Fibroblast of gingiva (primary cell): ENCODE results near the gene IGLL5.
"Not testable (repeated sequence)": the region's sequence is repeated elsewhere in the genome, so short reads cannot be mapped to it uniquely, and the experiment has no call there.

Experiments used
- DNase-seq: peaks from one replicate; pipeline ENCODE4 v3.0.0-alpha.2; 2011; ENCODE audit warnings: low read depth

Gene IGLL5

DNA sequence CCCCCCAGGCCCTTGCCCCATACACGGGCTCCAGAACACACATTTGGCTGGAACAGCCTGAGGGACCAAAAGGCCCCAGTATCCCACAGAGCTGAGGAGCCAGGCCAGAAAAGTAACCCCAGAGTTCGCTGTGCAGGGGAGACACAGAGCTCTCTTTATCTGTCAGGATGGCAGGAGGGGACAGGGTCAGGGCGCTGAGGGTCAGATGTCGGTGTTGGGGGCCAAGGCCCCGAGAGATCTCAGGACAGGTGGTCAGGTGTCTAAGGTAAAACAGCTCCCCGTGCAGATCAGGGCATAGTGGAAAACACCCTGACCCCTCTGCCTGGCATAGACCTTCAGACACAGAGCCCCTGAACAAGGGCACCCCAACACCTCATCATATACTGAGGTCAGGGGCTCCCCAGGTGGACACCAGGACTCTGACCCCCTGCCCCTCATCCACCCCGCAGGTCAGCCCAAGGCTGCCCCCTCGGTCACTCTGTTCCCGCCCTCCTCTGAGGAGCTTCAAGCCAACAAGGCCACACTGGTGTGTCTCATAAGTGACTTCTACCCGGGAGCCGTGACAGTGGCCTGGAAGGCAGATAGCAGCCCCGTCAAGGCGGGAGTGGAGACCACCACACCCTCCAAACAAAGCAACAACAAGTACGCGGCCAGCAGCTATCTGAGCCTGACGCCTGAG lies 13.1 kb downstream of the IGLL5 start:
- DNase-seq, result not testable (repeated sequence)

DNA sequence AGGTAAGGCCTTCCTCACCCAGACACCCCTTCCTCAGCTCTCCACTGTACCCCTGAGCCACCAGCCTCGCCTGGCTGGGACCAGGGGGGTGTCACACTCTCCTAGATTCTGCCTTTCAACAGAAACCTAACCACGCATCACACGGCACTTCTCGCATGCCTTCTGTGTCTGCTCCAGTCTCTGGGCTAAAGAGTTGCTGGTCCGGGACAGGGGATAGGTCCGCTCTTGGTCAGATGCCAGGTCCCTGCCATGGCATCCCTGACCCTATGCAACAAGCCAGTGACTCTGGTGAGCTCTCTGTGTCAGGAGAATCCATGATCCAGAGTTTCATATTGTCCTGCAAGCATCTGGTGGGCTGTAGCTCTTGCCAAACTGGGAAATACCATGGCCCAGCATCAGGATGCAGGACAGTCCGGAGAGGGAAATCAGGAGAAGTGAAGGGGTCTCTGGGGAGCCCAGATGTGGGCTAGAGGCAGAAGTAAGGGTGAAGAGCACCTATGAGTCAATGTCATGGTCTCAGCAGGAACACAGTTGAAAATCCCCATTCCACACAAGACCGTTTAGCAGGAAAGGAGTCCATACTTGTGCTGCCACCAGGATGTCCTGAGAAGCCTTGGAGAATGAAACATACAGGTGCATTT lies 14.1 kb downstream of the IGLL5 start:
- no peak for DNase-seq

DNA sequence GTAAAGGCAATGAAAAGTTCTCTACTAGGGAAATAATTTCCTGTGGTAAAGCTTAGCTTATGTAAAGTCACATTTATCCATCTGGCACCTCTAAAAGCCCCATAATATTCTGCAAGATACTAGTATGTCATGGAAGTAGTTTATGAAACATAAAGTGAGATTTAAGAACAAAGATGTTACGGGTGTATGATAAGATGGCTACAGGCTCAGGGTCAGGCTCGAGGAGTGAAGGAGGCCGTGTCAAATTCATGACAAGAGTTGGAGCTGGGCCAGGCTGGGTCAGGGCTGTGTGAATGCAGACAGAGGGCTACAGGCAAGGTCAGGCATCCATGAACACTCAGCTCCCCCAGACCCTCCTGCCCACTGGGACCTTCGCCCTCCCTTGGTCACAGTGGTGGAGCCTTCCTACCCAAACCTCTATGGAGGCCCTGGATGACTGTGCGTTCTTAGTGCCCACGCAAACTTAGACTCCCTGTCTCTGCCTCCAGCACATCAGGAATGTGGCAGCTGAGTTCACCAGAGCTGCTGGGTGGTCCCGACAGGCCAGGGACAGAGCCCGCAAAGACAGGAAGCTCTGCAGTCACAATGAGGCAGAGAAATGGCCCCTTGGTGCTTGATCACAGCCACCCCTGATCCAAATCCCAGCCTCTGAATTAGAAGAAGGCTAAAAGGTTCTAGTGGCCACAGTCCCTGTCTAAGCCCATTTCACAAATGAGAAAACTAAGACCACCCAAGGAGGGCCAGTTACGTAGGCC lies 14.8 kb downstream of the IGLL5 start:
- DNase-seq, result no peak

DNA sequence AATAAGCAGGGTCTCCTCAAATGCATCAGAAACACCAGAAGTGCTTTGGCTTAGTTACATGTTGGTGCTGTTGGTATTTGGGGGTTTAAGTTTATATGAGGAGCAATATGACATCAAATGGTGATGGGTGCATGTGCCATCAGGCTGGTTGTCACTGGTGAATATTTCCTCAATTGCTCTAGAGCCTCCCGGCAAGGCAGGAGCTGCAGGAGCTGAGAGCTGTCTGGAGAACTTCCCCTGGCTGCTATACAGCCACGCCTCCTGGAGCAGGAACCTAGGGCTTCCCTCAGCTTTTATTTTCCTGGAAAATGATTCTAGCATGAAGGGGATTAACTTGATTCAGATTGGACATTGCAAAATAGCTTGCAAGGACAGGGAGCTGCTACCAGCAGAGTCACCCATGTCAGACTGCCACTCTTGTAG lies 15.8 kb downstream of the IGLL5 start:
- no peak for DNase-seq

DNA sequence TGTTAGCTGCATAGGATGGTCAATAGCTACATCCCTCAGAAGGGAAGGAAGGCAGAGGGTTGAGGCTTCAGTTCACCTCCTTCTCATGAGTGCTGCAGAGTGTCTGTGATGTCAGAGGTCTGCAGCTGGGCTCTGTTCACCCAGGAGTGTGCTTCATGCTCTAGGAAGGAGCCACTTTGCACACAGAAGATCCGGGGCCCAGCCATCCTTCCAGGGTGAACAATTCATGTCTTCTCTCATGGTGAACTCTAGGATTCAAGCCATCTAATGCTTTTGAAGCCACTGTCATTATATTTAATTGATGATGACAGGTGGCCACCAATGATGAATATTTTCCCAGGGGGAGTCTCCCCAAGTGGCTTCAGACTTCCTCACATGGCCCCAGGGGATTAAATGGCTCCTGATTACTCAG lies 16.2 kb downstream of the IGLL5 start:
- not testable (repeated sequence) for DNase-seq

DNA sequence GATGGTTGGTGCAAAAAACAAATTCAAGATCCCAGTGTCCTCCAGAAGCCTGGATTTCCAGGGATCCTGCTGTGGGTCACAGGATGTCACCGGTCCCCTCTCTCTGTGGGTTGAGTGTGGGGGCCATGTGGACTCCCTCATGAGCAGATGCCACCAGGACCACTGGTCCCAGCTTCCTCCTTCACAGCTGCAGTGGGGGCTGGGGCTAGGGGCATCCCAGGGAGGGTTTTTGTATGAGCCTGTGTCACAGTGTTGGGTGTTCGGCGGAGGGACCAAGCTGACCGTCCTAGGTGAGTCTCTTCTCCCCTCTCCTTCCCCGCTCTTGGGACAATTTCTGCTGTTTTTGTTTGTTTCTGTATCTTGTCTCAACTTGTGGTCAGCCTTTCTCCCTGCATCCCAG lies 17.1 kb downstream of the IGLL5 start:
- DNase-seq, result not testable (repeated sequence)

DNA sequence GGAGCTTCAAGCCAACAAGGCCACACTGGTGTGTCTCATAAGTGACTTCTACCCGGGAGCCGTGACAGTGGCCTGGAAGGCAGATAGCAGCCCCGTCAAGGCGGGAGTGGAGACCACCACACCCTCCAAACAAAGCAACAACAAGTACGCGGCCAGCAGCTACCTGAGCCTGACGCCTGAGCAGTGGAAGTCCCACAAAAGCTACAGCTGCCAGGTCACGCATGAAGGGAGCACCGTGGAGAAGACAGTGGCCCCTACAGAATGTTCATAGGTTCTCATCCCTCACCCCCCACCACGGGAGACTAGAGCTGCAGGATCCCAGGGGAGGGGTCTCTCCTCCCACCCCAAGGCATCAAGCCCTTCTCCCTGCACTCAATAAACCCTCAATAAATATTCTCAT lies 18.8 kb downstream of the IGLL5 start:
- not testable (repeated sequence) for DNase-seq

DNA sequence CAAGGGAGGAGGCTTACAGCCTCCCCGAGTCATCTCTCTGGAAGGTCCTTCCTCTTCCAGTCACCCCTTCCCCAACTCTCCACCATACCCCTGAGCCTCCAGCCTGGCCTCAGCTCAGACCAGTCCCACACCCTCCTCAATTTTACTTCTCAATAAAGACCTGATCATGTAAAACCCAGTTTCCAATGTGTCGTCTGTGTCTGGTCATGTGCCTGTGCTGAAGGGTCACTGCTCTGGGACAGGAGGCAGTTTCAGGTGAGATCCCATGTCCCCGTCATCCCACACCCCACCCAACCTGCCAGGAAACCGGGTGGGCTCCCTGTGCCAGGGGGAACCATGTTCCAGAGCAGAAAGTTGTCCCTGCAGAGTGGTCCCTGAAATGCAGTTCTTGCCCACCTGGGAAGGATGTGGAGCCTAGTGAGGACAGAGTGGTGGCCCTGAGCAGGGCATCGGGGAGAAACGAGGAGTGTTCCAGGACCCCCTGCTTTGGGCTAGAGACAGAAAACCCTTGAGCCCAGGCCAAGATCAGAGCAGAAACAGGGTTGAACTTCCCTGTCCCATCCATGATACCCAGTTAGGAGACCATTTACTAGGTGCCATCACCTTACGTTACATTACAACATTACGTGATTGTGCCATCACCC lies 19.4 kb downstream of the IGLL5 start:
- DNase-seq, result no peak

DNA sequence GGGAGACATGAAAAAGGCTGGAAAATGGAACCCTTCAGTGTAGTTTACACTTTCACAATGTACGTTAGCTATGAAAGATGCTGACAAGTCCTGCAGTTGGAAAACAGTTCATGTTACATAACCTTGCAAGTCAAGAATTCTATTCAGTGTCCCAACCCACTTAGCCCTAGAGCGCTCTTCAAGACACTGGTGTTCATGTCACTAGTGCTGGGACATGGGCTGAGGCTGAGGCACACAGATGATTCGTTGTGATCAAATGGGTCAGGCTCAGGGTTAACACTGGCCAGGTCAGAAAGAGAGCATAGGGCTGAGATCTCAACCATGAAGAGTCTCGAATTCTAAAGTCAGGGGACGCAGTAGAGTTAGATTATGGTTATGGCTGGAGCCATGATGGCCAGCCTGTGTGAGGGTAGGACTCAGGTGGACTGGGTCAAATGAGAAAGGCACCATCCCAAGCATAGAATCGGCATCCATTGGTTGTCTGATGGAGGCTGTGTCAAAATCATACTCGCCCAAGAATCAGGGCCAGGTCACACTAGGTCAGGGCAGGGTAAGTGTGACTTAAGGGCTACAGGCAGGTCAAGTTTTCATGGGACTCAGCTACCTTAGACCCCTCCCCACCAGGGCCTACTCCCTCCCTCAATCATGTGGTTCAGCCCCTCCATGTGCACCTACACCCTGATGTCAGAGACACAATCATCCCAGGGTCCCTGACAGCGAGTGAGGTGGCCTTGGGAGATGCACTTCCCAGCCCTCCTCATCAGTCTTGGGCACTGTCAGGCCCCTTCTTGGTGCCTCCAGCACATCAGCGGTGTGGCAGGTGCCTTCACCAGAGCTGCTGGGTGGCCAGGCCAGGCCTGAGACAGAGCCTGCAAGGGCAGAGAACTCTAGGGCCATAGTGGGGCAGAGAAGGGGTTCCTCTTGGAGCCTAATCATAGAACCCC lies 20.2 kb downstream of the IGLL5 start:
- DNase-seq, result no peak

DNA sequence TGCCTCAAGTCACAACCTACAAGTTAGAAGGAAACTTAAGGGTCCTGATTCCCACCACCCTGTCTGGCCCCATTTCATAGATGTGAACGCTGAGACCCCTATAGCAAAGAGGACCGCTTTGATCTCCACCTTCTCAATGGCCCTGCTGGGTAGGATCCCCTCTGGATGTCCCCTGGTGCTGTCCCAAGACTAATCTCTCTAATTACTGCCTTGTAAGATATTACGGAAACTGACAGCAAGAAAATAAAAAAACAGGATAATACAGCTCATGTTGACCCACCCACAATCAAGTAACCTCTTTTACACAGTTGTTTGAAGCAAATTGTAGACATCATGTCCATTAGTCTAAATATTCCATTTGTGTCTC lies 20.9 kb downstream of the IGLL5 start:
- no peak for DNase-seq

DNA sequence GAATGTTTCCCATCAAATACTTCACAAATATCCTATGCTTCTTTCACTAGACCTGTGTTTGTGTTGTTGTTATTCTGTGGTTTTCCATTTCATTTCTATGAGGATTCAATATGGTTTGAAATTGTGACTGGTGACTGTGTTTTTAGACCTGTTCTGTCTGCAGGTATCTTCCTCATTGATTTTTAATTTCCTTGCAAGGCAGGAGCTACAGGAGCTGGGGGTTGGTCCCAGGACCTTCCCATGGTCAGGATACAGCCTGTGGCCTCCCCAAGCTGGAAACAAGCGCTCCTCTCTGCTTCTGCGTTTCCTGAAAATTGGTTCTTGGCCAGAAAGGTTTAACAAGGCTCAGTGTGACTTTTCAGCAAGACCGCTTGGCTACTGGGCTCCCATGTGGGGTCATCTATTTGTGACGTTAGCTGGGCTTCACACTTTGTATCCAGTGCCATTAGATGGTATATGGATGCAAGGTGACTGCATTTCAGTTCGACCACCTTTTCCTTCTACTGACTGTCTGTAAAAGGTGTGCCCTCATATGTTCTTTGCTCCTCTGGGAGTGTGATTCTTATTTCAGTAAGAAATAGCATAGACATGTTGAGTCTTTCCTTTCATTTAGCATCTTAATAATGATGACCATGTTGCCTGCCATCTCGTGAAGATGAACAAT lies 21.5 kb downstream of the IGLL5 start:
- DNase-seq, result no peak

DNA sequence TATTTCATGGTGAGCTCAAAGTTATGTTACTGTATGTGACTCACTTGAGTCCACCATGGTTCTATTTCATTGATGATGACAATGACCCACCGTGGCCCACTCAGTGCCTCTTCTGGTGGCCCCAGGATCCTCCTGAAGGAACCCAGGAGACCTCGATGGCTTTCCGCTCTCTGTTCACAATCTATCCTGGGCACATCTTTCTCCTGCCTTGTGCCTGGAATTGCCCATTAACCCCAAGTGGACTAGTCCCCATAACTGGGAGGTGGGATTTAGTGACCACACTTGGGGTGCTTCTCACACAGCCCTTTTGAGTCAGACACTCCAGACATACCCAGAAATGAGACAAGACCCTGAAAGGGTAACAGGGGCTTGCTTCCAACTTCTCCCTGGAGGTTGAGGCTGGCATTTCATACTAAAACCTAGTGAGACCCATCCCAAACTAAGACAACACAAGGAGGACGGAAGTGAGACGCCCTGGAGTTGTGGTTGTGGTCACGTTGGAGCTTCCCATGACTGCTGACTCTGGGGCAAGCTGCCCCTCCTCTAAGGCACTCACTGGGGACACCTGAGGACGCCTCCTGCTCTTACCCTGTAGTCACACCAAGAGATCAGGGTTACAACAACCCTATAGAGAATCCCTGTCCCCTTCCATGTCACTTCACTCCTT lies 22.1 kb downstream of the IGLL5 start:
- no peak for DNase-seq

DNA sequence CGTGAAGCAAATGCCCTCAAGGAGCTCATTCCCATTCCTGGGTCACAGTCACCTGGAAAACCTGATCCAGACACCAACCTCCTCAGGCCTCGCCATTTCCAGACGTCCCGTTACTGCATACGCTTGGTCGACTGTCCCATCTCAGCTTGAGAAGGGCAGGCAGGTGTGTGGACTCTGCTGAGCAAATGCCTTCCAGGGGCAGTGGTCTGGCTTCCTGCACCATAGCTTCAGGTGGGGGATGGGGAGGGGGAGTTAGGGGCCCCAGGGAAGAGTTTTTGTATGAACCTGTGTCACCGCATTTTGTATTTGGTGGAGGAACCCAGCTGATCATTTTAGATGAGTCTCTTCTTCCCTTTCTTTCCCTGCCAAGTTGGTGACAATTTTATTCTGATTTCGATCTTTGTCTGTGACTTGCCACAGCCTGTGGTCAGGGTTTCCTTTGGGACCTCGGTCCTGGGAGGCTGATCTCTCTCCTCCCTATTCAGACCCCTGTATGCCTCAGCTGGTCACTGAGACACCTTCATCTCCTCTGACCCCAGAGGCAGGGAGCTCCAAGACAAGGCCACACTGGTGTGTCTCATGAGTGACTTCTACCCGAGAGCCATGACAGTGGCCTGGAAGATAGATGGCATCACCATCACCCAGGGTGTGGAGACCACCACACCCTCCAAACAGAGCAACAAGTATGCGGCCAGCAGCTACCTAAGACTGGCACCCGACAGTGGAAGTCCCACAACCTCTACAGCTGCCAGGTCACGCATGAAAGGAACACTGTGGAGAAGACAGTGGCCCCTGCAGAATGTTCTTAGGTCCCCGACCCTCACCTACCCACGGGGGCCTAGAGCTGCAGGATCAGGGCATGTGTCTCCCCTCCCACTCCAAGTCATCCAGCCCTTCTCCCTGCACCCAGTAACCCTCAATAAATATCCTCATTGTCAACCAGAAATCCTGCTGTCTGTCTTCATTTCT lies 22.9 kb downstream of the IGLL5 start:
- no peak for DNase-seq

DNA sequence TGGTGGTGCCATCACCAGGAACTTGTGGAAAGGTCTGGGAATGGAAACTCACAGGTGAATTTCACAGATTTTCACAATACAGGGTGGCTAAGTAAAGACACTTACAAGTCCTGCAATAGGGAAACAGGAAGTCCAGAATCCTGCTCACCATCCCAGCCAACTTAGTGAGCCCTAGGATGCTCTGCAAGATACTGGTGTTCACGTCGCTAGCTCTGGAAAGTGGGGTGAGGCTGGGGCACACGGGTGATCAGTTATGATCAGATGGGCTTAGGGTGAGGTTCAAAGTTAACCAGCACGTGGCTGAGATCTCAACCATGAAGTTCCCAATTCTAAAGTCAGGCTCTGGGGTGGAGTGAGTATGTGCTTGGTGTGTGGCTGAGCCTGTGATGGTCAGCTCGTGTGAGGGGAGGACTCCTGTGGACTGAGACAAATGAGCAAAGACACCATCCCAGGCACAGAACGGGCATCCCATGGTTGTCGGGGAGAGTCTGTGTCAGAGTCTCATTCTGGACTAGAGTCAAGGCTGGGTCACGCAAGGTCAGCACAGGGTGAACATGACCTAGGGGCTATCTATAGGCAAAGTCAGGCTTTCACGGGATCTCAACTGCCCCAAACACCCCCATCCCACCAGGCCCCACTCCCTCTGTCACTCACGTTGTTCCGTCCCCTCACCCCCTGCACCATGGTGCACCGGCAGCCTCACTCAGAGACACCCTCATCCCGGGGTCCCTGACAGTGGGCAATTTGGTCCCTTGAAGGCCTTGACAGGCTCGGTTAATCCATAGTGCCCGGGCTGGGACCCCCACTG lies 23.9 kb downstream of the IGLL5 start:
- no peak for DNase-seq

DNA sequence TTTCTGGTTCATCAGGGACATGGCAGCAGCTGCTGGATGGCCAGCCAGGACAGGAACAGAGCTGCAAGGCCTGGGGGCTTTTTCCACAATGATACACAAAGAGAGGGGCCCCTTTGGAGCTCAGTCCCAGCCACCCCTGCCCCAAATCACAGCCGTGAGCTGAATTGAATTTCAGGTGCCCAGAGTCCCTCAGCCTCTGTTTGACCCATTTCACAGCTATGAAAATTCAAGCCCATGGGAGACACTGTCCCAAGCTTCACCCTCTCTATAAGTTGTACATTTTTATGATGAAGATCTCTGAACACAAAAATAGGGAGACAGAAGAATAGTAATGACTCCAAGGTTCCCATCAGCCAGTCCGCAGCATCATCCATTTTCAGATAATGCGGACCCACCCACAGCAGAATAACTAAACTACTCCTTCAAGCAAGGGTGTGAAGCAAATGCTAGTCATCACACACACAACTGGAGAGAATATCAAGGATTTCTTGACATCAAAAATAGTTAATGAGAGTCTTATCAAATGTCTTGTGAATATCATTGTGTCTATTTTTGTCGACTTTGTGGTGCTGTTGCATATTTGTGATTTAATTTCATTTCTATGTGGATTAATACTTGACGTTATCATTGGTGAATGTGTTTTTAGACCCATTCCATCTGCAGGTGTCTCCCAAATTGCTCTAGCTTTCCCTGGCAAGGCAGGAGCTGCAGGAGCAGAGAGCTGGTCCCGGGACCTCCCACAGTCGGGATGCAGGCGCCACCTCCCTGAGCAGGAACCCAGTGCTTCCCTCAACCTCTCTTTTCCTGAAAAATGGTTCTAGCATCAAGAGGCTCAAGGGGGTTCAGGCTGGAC lies 24.7 kb downstream of the IGLL5 start:
- DNase-seq, result no peak

DNA sequence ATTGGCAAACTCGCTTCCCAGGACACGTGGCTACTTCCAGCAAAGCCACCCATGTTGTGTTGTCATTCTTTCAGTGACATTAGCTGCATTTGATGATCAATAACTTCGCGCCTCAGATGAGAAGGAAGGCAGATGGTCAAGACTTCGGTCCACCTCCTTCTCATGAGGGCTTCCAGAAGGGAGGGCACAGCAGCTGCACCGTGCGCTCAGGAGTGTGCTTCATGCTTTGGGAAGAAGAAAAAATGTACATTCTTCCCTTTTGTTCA lies 25.3 kb downstream of the IGLL5 start:
- DNase-seq, result no peak

DNA sequence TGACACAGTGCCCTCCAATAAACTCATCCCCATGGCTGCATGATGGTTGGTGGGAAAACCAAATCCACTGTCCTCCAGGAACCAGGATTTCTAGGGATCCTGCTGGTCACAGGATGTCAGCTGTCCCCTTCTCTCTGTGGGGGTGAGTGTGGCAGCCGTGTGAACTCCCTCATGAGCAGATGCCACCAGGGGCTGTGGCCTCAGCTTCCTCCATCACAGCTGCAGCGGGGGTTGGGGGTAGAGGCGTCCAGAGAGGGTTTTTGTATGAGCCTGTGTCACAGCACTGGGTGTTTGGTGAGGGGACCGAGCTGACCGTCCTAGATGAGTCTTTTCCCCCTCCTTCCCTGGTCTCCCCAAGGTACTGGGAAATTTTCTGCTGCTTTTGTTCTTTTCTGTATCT lies 26.4 kb downstream of the IGLL5 start:
- no peak for DNase-seq
